AG10803 (cell line): ENCODE data around the gene INAFM1.
"Not testable (repeated sequence)": the region's sequence is repeated elsewhere in the genome, so short reads cannot be mapped to it uniquely, and the experiment has no call there.

Experiments
- DNase-seq: peaks from one replicate; pipeline ENCODE4 v3.0.0; 2010; ENCODE audit warnings: low read depth
- H3K4me3 ChIP-seq: 2 replicates; pipeline ENCODE4 v1.5.1; 2011; ENCODE audit warnings: mild to moderate bottlenecking, low read length, control low read depth
- TF ChIP-seq, protein P1 (sequence below): conservative IDR thresholded peaks from 2 replicates; pipeline ENCODE4 v1.5.1; 2011; ENCODE audit warnings: mild to moderate bottlenecking, low read length, control low read depth, inconsistent platforms

INAFM1 gene

DNA sequence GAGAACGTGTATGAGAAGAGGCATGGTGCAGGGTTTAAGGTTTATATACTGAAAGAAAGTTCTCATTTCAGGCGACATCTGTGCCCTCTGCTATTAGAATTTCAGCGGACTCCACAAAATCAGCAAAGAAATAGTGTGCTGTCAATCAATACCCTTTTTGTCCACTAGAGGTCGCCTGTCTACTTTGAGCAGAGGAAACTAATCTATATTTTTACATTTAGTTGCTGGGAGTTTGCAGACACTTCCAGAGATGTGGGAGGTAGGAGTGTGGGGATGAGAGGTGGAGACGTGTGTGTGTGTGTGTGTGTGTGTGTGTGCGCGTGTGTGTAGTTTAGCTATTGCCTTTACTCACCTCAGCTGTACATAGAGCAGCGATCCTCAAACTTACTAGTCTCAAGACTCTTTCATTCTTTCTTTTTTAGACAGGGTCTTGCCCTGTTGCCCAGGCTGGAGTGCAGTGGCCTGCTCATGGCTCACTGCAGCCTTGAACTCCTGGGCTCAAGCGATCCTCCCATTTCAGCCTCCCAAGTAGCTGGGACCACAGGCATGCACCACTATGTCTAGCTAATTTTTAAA lies 9.7 kb downstream of the INAFM1 start:
- peak; percentile 62 for DNase-seq
- TF ChIP-seq, protein P1, sequence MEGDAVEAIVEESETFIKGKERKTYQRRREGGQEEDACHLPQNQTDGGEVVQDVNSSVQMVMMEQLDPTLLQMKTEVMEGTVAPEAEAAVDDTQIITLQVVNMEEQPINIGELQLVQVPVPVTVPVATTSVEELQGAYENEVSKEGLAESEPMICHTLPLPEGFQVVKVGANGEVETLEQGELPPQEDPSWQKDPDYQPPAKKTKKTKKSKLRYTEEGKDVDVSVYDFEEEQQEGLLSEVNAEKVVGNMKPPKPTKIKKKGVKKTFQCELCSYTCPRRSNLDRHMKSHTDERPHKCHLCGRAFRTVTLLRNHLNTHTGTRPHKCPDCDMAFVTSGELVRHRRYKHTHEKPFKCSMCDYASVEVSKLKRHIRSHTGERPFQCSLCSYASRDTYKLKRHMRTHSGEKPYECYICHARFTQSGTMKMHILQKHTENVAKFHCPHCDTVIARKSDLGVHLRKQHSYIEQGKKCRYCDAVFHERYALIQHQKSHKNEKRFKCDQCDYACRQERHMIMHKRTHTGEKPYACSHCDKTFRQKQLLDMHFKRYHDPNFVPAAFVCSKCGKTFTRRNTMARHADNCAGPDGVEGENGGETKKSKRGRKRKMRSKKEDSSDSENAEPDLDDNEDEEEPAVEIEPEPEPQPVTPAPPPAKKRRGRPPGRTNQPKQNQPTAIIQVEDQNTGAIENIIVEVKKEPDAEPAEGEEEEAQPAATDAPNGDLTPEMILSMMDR: peak; percentile 92
- H3K4me3 ChIP-seq: no peak overlapping the region

DNA sequence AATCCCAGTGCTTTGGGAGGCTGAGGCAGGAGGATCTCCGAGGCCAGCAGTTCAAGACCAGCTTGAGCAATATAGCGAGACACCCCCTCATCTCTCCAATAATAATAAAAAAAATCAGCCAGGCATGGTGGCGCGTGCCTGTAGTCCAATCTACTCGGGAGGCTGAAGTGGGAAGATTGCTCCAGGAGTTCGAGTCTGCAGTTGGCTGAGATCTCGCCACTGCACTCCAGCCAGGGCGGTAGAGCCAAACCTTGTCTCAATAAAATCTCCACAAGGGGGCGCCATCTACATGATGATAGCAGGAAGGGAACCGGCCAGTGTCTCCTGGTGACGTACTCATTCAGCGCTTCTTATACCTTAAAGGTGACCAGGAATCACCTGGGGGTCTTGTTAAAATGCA lies 21.4 kb downstream of the INAFM1 start:
- no peak overlapping the region for H3K4me3 ChIP-seq
- DNase-seq: peak; percentile 69
- TF ChIP-seq, protein P1: peak; percentile 78

DNA sequence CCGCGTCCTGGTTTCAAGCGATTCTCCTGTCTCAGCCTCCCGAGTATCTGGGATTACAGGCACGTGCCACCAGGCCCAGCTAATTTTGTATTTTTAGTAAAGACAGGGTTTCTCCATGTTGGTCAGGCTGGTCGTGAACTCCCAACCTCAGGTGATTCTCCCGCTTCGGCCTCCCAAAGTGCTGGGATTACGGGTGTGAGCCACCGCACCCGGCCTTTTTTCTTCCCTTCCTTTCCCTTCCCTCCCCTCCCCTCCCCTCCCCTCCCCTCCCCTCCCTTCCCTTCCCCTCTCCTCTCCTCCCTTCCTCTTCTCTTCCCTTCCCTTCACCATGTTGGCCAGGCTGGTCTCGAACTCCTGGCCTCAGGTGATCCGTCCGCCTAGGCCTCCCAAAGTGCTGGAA lies 26.2 kb downstream of the INAFM1 start:
- DNase-seq: not testable (repeated sequence)

DNA sequence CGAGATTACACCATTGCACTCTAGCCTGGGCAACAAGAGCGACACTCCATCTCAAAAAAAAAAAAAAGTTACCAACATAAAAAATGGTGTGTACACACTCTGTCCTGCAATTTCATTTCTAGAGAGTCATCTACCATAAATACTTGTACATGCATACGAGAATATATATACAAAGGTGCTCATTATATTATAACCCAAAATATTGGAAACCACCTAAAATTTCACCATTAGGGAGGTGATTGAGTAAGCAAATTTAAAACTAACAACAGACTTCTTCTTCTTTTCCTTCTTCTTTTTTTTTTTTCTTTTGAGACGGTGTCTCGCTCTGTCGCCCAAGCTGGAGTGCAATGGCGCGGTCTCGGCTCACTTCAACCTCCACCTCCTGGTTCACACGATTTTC lies 27.6 kb downstream of the INAFM1 start:
- no peak overlapping the region for H3K4me3 ChIP-seq
- DNase-seq: no peak
- TF ChIP-seq, protein P1: no peak

More for the DNA sequence above, 26.2 kb downstream of the INAFM1 start:
- H3K4me3 ChIP-seq: not testable (repeated sequence)

DNA sequence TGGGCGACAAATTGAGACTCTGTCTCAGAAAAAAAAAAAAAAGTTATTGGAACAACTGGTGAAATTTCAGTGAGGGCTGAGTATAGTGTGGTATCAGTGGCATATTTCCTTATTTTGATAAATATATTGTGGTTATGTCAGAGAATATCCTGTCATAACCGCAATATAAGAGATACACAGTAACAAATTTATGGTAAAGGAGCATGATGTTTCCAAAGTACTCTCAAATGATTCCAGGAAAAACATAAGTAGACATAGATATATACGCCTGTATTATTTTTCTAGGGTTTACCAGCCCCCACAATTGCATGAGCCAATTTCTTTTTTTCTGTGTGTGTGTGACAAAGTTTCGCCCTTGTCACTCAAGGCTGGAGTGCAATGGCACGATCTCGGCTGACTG lies 29.3 kb downstream of the INAFM1 start:
- no peak overlapping the region for H3K4me3 ChIP-seq
- TF ChIP-seq, protein P1: no peak
- no peak for DNase-seq

DNA sequence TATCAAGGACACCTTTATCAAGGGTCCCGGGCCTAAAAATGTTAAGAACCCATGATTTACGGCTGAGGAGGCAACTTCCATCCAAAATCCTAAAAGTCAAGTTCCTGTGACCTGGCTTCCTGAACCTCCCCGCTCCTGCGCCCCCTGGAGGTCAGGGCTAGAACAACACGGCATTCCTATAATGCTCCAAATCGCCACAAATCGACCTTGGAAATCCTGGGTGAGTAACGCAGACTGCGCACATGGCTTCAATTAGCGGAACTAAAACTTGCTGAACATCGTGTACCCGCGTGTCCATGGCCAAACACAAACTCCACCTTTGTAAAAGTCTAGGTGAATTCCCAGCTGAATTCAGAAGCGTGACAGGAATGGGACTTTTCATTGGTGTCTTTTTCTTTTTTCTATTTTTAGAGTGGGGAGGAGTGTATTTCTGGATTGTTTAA lies 30.6 kb downstream of the INAFM1 start:
- no peak overlapping the region for H3K4me3 ChIP-seq
- peak; percentile 95 for DNase-seq
- TF ChIP-seq, protein P1: peak; percentile 98

DNA sequence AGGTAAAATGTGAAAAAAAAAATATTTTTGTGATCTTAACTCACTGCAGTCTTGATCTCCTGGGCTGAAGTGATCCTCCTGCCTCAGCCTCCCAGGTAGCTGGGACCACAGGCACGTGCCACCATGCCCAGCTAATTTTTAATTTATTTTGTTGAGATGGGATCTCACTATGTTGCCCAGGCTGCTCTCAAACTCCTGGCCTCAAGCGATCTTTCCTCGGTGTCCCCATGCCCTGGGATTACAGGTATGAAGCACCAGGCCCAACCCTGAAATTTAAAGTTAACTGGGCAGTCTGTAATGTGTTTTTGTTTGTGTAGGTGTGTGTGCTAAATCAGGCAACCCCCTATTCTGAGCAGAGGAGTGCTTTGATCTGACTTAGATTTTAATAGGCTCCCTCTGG lies 31.6 kb downstream of the INAFM1 start:
- TF ChIP-seq, protein P1: no peak
- DNase-seq: no peak
- H3K4me3 ChIP-seq: no peak overlapping the region

DNA sequence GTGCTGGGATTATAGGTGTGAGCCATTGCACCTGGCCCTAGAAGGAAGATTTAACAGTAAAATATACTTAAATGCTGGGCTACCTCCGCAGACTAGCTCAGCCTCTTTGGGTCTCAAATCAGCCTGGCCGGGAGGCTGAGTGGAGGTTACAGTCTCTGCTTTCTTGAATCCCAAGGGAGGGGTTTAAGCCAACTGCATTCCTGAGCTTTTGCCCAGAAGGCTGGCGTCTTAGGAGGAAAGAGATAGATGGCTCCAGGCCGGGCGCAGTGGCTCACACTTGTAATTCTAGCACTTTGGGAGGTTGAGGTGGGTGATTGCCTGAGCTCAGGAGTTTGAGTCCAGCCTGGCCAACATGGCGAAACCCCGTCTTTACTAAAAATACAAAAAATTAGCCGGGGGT lies 34.4 kb downstream of the INAFM1 start:
- H3K4me3 ChIP-seq: no peak overlapping the region
- DNase-seq: peak; percentile 77
- TF ChIP-seq, protein P1: no peak
